ENCODE results near the gene ZBTB20.

The ZBTB20 gene

GRCh38 chr3:114307222-114307830 is 839.8 kb downstream of the ZBTB20 start:
- no peak for DNase-seq

- no peak for DNase-seq
Measured at GRCh38 chr3:114299941-114300624, 847.0 kb downstream of the ZBTB20 start.

- DNase-seq = peak; percentile 28
Measured at GRCh38 chr3:114299421-114299820, 847.7 kb downstream of the ZBTB20 start.

GRCh38 chr3:114295946-114296345 is 851.1 kb downstream of the ZBTB20 start:
- DNase-seq = no peak

- no peak for DNase-seq
Measured at GRCh38 chr3:114294940-114295480, 852.1 kb downstream of the ZBTB20 start.

GRCh38 chr3:114293838-114294535 is 853.1 kb downstream of the ZBTB20 start, which contains the start of gene TIGIT:
TIGIT (plus strand) TSS chr3:114294028; CDS start chr3:114294062, 34 bp downstream.
- DNase-seq = no peak

GRCh38 chr3:114290911-114291901 is 855.9 kb downstream of the ZBTB20 start:
- peak; percentile 92 for DNase-seq

- no peak for DNase-seq
Measured at GRCh38 chr3:114286266-114286665, 860.8 kb downstream of the ZBTB20 start.

- DNase-seq = no peak
Measured at GRCh38 chr3:114285648-114286230, 861.3 kb downstream of the ZBTB20 start.

- no peak for DNase-seq
Measured at GRCh38 chr3:114284644-114285043, 862.4 kb downstream of the ZBTB20 start.

All from NCI-H82 (cell line).